Measurements from ENCODE around the gene CDH13.

CDH13 gene

DNA sequence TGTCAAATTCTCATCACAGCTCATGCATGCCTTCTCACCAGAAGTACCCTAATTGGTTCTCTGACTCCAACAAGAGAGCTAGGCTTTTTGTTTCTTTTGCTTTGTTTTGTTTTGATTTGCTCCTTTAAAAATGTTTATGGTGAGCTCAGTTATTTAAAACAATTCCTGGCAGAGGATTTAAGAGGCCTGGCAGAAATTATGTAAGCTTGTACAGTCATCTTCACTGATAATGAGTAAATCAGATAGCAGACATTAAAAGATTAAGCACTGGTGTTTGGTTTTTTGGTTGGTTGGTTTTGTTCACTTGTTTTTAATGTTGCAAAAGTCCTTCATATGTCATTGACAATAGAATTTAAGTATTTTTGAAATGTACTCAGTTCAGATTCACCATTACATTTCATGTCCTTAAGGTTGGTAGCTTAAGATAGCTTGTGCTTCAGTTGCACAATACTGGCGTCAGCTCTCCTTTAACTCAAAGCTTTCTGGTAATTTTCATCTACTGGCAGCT, 378.9 kb downstream of the CDH13 start:
- no peak overlapping the region for H3K4me3 ChIP-seq (ENCODE audit: low read depth, low read length)
- in situ Hi-C loops (cut with HindIII; ENCODE audit: low sequenced_read_pairs): no loop called here
- TF ChIP-seq CTCF (IDR thresholded peaks at IDR 0.05; ENCODE audit: low read depth, low read length): no peak

DNA sequence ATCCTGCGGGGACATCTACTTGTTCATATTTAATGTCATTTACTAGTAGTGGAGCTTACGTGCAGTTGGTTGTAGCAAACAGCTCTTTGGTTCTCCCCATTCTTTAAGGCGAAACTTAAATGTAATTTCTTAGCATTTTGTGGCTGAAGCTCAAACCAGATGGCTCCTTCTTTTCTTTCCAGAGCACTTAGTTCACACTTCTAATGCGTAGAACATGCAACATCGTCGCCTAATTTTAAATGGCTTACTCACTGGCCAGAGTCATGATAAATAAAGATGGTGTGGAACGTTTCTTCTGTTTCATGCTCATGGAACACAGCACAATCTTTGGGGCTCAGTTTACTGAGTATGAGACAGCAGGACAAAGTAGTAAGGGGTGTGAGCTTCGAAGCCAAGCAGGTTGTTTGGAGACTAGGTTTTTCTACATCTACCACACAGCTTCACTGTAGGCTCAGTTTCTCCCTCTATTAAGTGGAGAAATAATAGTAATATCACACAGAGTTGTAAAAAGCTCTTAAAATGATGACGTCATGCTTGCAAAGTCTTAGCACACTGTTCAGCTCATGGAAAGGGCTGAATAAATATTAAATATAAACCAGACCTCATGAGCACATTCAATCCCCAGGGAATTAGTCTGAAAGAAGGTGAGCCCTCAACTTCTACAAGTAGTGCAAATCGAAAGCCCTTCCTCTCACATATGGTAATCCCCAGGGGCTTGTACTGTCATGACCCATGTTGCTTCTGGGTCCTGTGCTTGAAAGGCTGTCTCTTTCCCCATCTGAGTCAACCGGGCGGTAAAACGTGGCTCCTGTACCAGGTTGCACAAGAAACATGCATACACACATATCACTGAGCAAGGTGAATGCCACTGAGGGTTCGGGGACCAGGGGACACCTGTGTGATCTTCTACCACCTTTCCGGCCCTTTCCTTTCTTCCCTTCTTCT, 384.3 kb downstream of the CDH13 start:
- DNase-seq (ENCODE audit: low read depth, low spot score): no peak
- no peak overlapping the region for H3K4me3 ChIP-seq (ENCODE audit: low read depth, low read length)
- in situ Hi-C loops (cut with HindIII; ENCODE audit: low sequenced_read_pairs): no loop called here
- TF ChIP-seq CTCF (IDR thresholded peaks at IDR 0.05; ENCODE audit: low read depth, low read length): no peak

More for the DNA sequence above, 378.9 kb downstream of the CDH13 start:
- no peak for DNase-seq (ENCODE audit: low read depth, low spot score)

DNA sequence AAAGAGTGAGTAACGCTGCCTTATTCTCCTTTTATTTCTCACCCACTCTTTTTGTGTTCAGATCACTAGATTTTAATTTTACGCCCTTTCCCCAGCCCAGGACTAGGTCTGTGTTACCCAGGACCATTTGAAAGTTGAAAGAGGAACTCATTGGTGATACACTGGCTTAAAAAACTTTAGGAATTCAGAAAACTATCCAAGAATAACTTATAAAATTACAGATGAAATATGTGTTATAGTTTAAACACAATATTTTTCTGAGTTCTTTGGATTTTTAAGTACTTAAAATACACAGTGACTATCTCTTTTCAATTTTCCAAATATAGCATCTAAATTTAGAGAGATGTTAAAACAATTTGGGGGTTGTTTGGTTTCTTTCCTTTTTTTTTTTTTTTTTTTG, 385.2 kb downstream of the CDH13 start:
- DNase-seq (ENCODE audit: low read depth, low spot score): no peak
- TF ChIP-seq CTCF (IDR thresholded peaks at IDR 0.05; ENCODE audit: low read depth, low read length): no peak
- in situ Hi-C loops (cut with HindIII; ENCODE audit: low sequenced_read_pairs): no loop called here
- no peak overlapping the region for H3K4me3 ChIP-seq (ENCODE audit: low read depth, low read length)

DNA sequence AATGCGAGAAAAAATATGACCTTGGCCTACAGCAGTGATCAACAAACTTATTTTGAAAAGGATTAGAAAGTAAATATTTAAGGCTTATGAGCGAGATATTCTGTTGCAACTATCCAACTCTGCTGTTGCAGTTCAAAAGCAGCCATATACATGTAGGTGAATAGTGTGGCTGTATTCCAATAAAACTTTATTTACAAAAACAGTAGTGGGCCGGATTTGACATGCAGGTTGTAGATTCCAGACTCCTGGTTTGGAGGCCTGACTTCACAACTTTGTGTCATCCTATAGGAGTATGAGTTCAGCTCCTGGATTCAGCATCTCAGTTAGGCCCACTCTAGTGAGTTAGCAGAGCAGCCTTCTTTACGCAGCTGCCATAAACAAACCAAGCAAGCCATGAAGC, 386.3 kb downstream of the CDH13 start:
- DNase-seq (ENCODE audit: low read depth, low spot score): no peak
- no peak overlapping the region for H3K4me3 ChIP-seq (ENCODE audit: low read depth, low read length)
- in situ Hi-C loops (cut with HindIII; ENCODE audit: low sequenced_read_pairs): no loop called here
- TF ChIP-seq CTCF (IDR thresholded peaks at IDR 0.05; ENCODE audit: low read depth, low read length): no peak

DNA sequence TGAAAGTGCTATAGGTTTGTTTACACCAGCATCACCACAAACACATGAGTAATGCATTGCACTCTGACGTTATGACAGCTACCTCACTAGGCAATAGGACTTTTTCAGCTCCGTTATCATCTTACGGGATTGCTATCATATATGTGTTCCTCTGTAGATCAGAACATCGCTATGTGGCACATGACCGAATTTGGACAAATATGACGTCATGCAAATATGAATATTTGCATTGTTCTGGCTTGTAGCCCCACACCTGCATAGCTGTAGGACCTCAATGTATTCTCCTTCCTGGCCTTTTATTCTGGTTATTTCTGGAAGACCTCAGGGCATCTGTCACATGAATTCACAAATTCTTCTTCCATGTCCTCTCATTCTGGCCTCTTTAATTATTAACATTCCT, 393.2 kb downstream of the CDH13 start:
- TF ChIP-seq CTCF (IDR thresholded peaks at IDR 0.05; ENCODE audit: low read depth, low read length): no peak
- in situ Hi-C loops (cut with HindIII; ENCODE audit: low sequenced_read_pairs): no loop called here
- H3K4me3 ChIP-seq (ENCODE audit: low read depth, low read length): no peak overlapping the region
- no peak for DNase-seq (ENCODE audit: low read depth, low spot score)

GRCh38 chr16:83021045-83021444, 394.3 kb downstream of the CDH13 start:
- DNase-seq (ENCODE audit: low read depth, low spot score): no peak
- TF ChIP-seq CTCF (IDR thresholded peaks at IDR 0.05; ENCODE audit: low read depth, low read length): no peak
- H3K4me3 ChIP-seq (ENCODE audit: low read depth, low read length): no peak overlapping the region
- in situ Hi-C loops (cut with HindIII; ENCODE audit: low sequenced_read_pairs): no loop called here

Measured in astrocyte of the spinal cord (primary cell).